Measurements from ENCODE around the gene DHX35.

DNA sequence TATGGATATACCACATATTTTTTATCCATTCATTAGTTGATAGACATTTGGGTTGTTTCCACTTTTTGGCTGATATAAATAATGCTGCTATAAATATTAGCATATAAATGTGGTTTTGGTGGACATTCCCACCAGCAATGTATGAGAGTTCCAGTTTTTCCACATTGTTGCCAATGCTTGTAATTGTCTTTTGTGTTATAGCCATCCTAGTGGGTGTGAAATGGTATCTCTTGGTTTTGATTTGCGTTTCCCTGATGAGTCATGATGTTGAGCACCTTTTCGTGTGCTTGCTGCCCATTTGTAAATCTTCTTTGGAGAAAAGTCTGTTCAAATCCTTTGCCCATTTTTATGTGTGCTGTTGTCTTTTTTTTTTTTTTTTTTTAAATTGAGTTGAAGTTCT lies 54.4 kb downstream of the DHX35 start:
- TF ChIP-seq, protein P1, sequence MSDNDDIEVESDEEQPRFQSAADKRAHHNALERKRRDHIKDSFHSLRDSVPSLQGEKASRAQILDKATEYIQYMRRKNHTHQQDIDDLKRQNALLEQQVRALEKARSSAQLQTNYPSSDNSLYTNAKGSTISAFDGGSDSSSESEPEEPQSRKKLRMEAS (IDR thresholded peaks at IDR 0.05; ENCODE audit: low read depth, low read length): no peak
- TF ChIP-seq, protein P2, sequence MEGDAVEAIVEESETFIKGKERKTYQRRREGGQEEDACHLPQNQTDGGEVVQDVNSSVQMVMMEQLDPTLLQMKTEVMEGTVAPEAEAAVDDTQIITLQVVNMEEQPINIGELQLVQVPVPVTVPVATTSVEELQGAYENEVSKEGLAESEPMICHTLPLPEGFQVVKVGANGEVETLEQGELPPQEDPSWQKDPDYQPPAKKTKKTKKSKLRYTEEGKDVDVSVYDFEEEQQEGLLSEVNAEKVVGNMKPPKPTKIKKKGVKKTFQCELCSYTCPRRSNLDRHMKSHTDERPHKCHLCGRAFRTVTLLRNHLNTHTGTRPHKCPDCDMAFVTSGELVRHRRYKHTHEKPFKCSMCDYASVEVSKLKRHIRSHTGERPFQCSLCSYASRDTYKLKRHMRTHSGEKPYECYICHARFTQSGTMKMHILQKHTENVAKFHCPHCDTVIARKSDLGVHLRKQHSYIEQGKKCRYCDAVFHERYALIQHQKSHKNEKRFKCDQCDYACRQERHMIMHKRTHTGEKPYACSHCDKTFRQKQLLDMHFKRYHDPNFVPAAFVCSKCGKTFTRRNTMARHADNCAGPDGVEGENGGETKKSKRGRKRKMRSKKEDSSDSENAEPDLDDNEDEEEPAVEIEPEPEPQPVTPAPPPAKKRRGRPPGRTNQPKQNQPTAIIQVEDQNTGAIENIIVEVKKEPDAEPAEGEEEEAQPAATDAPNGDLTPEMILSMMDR (IDR thresholded peaks at IDR 0.05; ENCODE audit: low read depth, low read length): no peak
- no peak for TF ChIP-seq POLR2A (IDR thresholded peaks at IDR 0.05; ENCODE audit: extremely low read depth, insufficient read length)

Measured in NB4 (cell line).